PC-3 (cell line): ENCODE results near the gene PIH1D1. TPM values are rescaled to one million over a fixed set of nuclear protein-coding genes. Genes with fewer than 3 reads are reported as not detected.

Source experiments
- ATAC-seq: fragments of 200-7000 bp; cut with Tn5 transposase; 2 replicates; pipeline ENCODE4 v1.9.1; 2020; ENCODE audit warnings: mild to moderate bottlenecking, moderate library complexity
- BruUV-seq: library from RNA; stranded (reverse); fragments of 400-500 nt; replicated peaks from 2 replicates; lab custom pipeline; 2021; lab: Mats Ljungman, UMichigan
- CTCF ChIA-PET: fragments of 300-600 bp; sonication (Branson Sonifier 250); formaldehyde crosslinking; loops from one replicate; lab custom pipeline; 2022; ENCODE audit warnings: antibody characterized with exemption; lab: Charles Lee
- POLR2A ChIA-PET: fragments of 300-600 bp; sonication (Branson Sonifier 250); formaldehyde crosslinking; loops from one replicate; lab custom pipeline; 2022; ENCODE audit warnings: antibody characterized with exemption; ENCODE audit not compliant: unreplicated experiment; lab: Charles Lee
- DNase-seq: peaks from one replicate; pipeline ENCODE4 v3.0.0-alpha.2; 2015
- H2AFZ ChIP-seq: fragments of 300-600 bp; sonication (generic); 2 replicates; pipeline ENCODE4 v1.6.0; 2016; ENCODE audit warnings: antibody characterized with exemption, low read length
- H3F3A ChIP-seq: fragments of 300-600 bp; sonication (generic); one replicate; pipeline ENCODE4 v1.6.0; 2017; ENCODE audit warnings: antibody characterized with exemption, low read length, control low read depth, mild to moderate bottlenecking; ENCODE audit not compliant: unreplicated experiment
- H3K27ac ChIP-seq: fragments of 300-600 bp; sonication (generic); 2 replicates; pipeline ENCODE4 v1.5.1; 2016; ENCODE audit warnings: mild to moderate bottlenecking, low read length
- H3K27me3 ChIP-seq: fragments of 300-600 bp; sonication (generic); 2 replicates; pipeline ENCODE4 v1.6.1; 2016; ENCODE audit warnings: low read length, mixed read lengths
- H3K36me3 ChIP-seq: fragments of 300-600 bp; sonication (generic); 2 replicates; pipeline ENCODE4 v1.6.1; 2016; ENCODE audit warnings: low read depth, mixed run types, low read length, mixed read lengths
- H3K4me1 ChIP-seq: fragments of 300-600 bp; sonication (generic); 2 replicates; pipeline ENCODE4 v1.5.1; 2016; ENCODE audit warnings: low read length; ENCODE audit not compliant: insufficient read depth
- H3K4me2 ChIP-seq: fragments of 300-600 bp; sonication (generic); 2 replicates; pipeline ENCODE4 v1.6.0; 2016; ENCODE audit warnings: low read length
- H3K4me3 ChIP-seq: fragments of 300-600 bp; sonication (generic); 2 replicates; pipeline ENCODE4 v1.5.1; 2016; ENCODE audit warnings: mild to moderate bottlenecking, low read length, mixed read lengths
- H3K79me2 ChIP-seq: fragments of 300-600 bp; sonication (generic); 2 replicates; pipeline ENCODE4 v1.6.1; 2017; ENCODE audit warnings: low read length, mixed read lengths
- H3K9ac ChIP-seq: fragments of 300-600 bp; sonication (generic); 2 replicates; pipeline ENCODE4 v1.6.0; 2016; ENCODE audit warnings: mild to moderate bottlenecking, low read length
- H3K9me2 ChIP-seq: fragments of 300-600 bp; sonication (generic); replicated peaks from 2 replicates; pipeline ENCODE4 v1.6.1; 2016; ENCODE audit warnings: mixed run types, low read length, mixed read lengths
- H3K9me3 ChIP-seq: fragments of 300-600 bp; sonication (generic); 2 replicates; pipeline ENCODE4 v1.6.1; 2016; ENCODE audit warnings: low read length, mixed read lengths
- H4K20me1 ChIP-seq: fragments of 300-600 bp; sonication (generic); 2 replicates; pipeline ENCODE4 v1.6.1; 2016; ENCODE audit warnings: low read length, mixed read lengths
- CTCF ChIP-seq: fragments of 300-600 bp; sonication (generic); conservative IDR thresholded peaks from 2 replicates; pipeline ENCODE4 v1.5.1; 2017; ENCODE audit warnings: antibody characterized with exemption, low read depth, mild to moderate bottlenecking, low read length
- EZH2 ChIP-seq: fragments of 300-600 bp; sonication (generic); IDR thresholded peaks from one replicate; pipeline ENCODE4 v1.6.1; 2017; ENCODE audit warnings: antibody characterized with exemption, mild to moderate bottlenecking, low read length; ENCODE audit not compliant: unreplicated experiment
- EZH2phosphoT487 ChIP-seq: fragments of 300-600 bp; sonication (generic); IDR thresholded peaks from 2 replicates; pipeline ENCODE4 v1.6.1; 2018; ENCODE audit warnings: mild to moderate bottlenecking, antibody characterized with exemption, low read length, borderline replicate concordance
- intact Hi-C: fragments of 100-400 bp; cut with micrococcal nuclease; formaldehyde crosslinking; loops from 2 replicates; pipeline ENCODE4 v1.9.0; 2023
- total RNA-seq: library from RNA; depleted of rRNA; stranded (reverse); fragments of >200 nt; gene quantifications from 2 replicates; pipeline ENCODE4 v1.2.3, GENCODE V29; 2014

Gene PIH1D1
- total RNA-seq, 1 experiment from 2014 or later = 171 TPM

- peaks cover 60% of the 10 kb centered on the region for H3K27me3 ChIP-seq
- H4K20me1 ChIP-seq = no peaks in the 10 kb centered on the region
- no peak for TF ChIP-seq CTCF
- peak; percentile 33 for TF ChIP-seq EZH2
- no peak for TF ChIP-seq EZH2phosphoT487
- no peak overlapping the region for H3K27ac ChIP-seq
- intact Hi-C loops = no loop called here
- CTCF ChIA-PET = no interaction called here
- no peaks in the 10 kb centered on the region for H3K9me2 ChIP-seq
- no peak overlapping the region for H3K9ac ChIP-seq
- no peaks in the 10 kb centered on the region for H3K36me3 ChIP-seq
- H3K4me2 ChIP-seq = 0 out of 2 replicates have a peak overlapping the region, but pooled peaks have one; percentile 32
- H3K4me1 ChIP-seq = no peaks in the 10 kb centered on the region
- no peaks in the 10 kb centered on the region for H3F3A ChIP-seq
- BruUV-seq = no TSS peak
- DNase-seq = no peak
- 0 out of 2 replicates have a peak overlapping the region, but pooled peaks have one; percentile 7 for H3K4me3 ChIP-seq
- POLR2A ChIA-PET = no interaction called here
- no peak for ATAC-seq
- no peaks in the 10 kb centered on the region for H3K9me3 ChIP-seq
- H3K79me2 ChIP-seq = no peaks in the 10 kb centered on the region
- no peak overlapping the region for H2AFZ ChIP-seq
Measured at GRCh38 chr19:49440439-49441209, 11.0 kb downstream of the PIH1D1 start.

- ATAC-seq (no peak), DNase-seq (no peak)
- Histone ChIP-seq H3K27ac (no peak overlapping the region), H4K20me1 (no peaks in the 10 kb centered on the region), H3K79me2 (no peaks in the 10 kb centered on the region), H3F3A (no peaks in the 10 kb centered on the region), H3K4me1 (no peaks in the 10 kb centered on the region), H2AFZ (no peak overlapping the region), H3K4me3 (no peak overlapping the region), H3K9me3 (no peaks in the 10 kb centered on the region), H3K36me3 (no peaks in the 10 kb centered on the region), H3K9me2 (no peaks in the 10 kb centered on the region), H3K4me2 (no peak overlapping the region), H3K27me3 (peaks cover 60% of the 10 kb centered on the region), H3K9ac (no peak overlapping the region)
- POLR2A ChIA-PET = no interaction called here
- CTCF ChIA-PET = no interaction called here
- intact Hi-C loops = no loop called here
- no TSS peak for BruUV-seq
- no peak for TF ChIP-seq EZH2
Measured at GRCh38 chr19:49439836-49440235, 11.8 kb downstream of the PIH1D1 start.

- intact Hi-C loops = no loop called here
- H3K27me3 ChIP-seq = peaks cover 60% of the 10 kb centered on the region
- no peak overlapping the region for H3K27ac ChIP-seq
- no TSS peak for BruUV-seq
- no peak overlapping the region for H2AFZ ChIP-seq
- no peak overlapping the region for H3K9ac ChIP-seq
- no peak overlapping the region for H3K4me2 ChIP-seq
- no peaks in the 10 kb centered on the region for H4K20me1 ChIP-seq
- H3K79me2 ChIP-seq = no peaks in the 10 kb centered on the region
- no peak for ATAC-seq
- H3K4me3 ChIP-seq = no peak overlapping the region
- H3K36me3 ChIP-seq = no peaks in the 10 kb centered on the region
- ChIA-PET POLR2A (no interaction called here), CTCF (no interaction called here)
- H3K9me3 ChIP-seq = no peaks in the 10 kb centered on the region
- DNase-seq = no peak
- no peak for TF ChIP-seq CTCF
- no peaks in the 10 kb centered on the region for H3F3A ChIP-seq
- H3K4me1 ChIP-seq = no peaks in the 10 kb centered on the region
- H3K9me2 ChIP-seq = no peaks in the 10 kb centered on the region
Measured at GRCh38 chr19:49438261-49438660, 13.4 kb downstream of the PIH1D1 start.
